KMS-11 (cell line): ENCODE results near the gene KCNQ1.

ENCODE experiments used
- H2AFZ ChIP-seq: fragments of 200-600 bp; sonication (generic); 2 replicates; pipeline ENCODE4 v1.6.1; 2016; ENCODE audit warnings: antibody characterized with exemption, mixed run types, low read depth
- H3K27ac ChIP-seq: fragments of 200-600 bp; sonication (generic); 2 replicates; pipeline ENCODE4 v1.6.1; 2016; ENCODE audit warnings: mild to moderate bottlenecking, mixed run types
- H3K27me3 ChIP-seq: fragments of 200-600 bp; sonication (generic); 2 replicates; pipeline ENCODE4 v1.6.1; 2017; ENCODE audit warnings: mild to moderate bottlenecking, low read depth, mixed run types, moderate library complexity; ENCODE audit not compliant: insufficient read depth
- H3K36me3 ChIP-seq: fragments of 200-600 bp; sonication (generic); 2 replicates; pipeline ENCODE4 v1.6.1; 2017; ENCODE audit warnings: mild to moderate bottlenecking, mixed run types; ENCODE audit not compliant: insufficient read depth
- H3K4me1 ChIP-seq: fragments of 200-600 bp; sonication (generic); 2 replicates; pipeline ENCODE4 v1.6.1; 2016; ENCODE audit warnings: mild to moderate bottlenecking, low read depth, mixed run types; ENCODE audit not compliant: poor library complexity, severe bottlenecking
- H3K4me2 ChIP-seq: fragments of 200-600 bp; sonication (generic); 2 replicates; pipeline ENCODE4 v1.7.0; 2016; ENCODE audit warnings: mild to moderate bottlenecking, mixed run types
- H3K4me3 ChIP-seq: fragments of 200-600 bp; sonication (generic); IDR thresholded peaks from 2 replicates; pipeline ENCODE4 v1.6.1; 2017; ENCODE audit warnings: low read depth, low read length, mixed read lengths; ENCODE audit not compliant: insufficient read depth
- H3K79me2 ChIP-seq: fragments of 200-600 bp; sonication (generic); 2 replicates; pipeline ENCODE4 v1.6.1; 2016; ENCODE audit warnings: low read depth, mixed run types; ENCODE audit not compliant: insufficient read depth
- H3K9ac ChIP-seq: fragments of 200-600 bp; sonication (generic); 2 replicates; pipeline ENCODE4 v1.6.1; 2016; ENCODE audit warnings: mild to moderate bottlenecking, mixed run types
- H4K20me1 ChIP-seq: fragments of 200-600 bp; sonication (generic); 2 replicates; pipeline ENCODE4 v1.6.1; 2016; ENCODE audit warnings: mild to moderate bottlenecking, mixed run types; ENCODE audit not compliant: insufficient read depth
- CTCF ChIP-seq: fragments of 200-600 bp; sonication (generic); conservative IDR thresholded peaks from 2 replicates; pipeline ENCODE4 v1.6.1; 2017; ENCODE audit warnings: low read depth, mild to moderate bottlenecking, antibody characterized with exemption, low read length, moderate library complexity, mixed read lengths

Gene KCNQ1

GRCh38 chr11:2813141-2813908, 368.5 kb downstream of the KCNQ1 start:
- Histone ChIP-seq H3K79me2 (no peaks in the 10 kb centered on the region), H3K27me3 (no peaks in the 10 kb centered on the region), H3K27ac (no peak overlapping the region), H2AFZ (no peak overlapping the region), H3K4me3 (no peak overlapping the region), H3K4me1 (no peaks in the 10 kb centered on the region), H3K9ac (no peak overlapping the region), H4K20me1 (no peaks in the 10 kb centered on the region), H3K36me3 (no peaks in the 10 kb centered on the region), H3K4me2 (no peak overlapping the region)
- TF ChIP-seq CTCF, result no peak

DNA sequence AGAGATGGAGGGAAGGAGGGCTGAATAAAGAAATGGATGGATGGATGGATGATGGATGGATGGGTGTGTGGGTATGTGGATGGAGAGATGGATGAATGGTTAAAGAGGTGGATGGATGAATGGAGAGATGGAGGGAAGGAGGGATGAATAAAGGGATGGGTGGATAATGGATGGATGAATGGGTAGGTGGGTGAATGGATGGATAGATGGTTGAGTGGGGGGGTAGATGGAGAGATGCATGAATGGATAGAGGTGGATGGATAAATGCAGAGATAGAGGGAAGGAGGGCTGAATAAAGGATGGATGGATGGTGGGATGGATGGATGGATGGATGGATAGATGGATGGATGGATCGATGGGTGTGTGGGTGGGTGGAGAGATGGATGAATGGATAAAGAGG, 369.2 kb downstream of the KCNQ1 start:
- Histone ChIP-seq H3K79me2 (no peaks in the 10 kb centered on the region), H3K36me3 (no peaks in the 10 kb centered on the region), H3K27ac (no peak overlapping the region), H3K9ac (no peak overlapping the region), H4K20me1 (no peaks in the 10 kb centered on the region), H2AFZ (no peak overlapping the region), H3K4me2 (no peak overlapping the region), H3K27me3 (no peaks in the 10 kb centered on the region), H3K4me3 (no peak overlapping the region), H3K4me1 (no peaks in the 10 kb centered on the region)
- no peak for TF ChIP-seq CTCF

GRCh38 chr11:2814751-2815150, 369.9 kb downstream of the KCNQ1 start:
- no peak for TF ChIP-seq CTCF
- Histone ChIP-seq H2AFZ (no peak overlapping the region), H3K4me2 (no peak overlapping the region), H3K27me3 (no peaks in the 10 kb centered on the region), H3K4me1 (no peaks in the 10 kb centered on the region), H3K9ac (no peak overlapping the region), H4K20me1 (no peaks in the 10 kb centered on the region), H3K27ac (no peak overlapping the region), H3K4me3 (no peak overlapping the region), H3K79me2 (no peaks in the 10 kb centered on the region), H3K36me3 (no peaks in the 10 kb centered on the region)

- Histone ChIP-seq H3K4me2 (no peak overlapping the region), H4K20me1 (no peaks in the 10 kb centered on the region), H3K27ac (no peak overlapping the region), H3K36me3 (no peaks in the 10 kb centered on the region), H3K27me3 (no peaks in the 10 kb centered on the region), H3K4me1 (no peaks in the 10 kb centered on the region), H3K79me2 (no peaks in the 10 kb centered on the region), H3K4me3 (no peak overlapping the region), H2AFZ (no peak overlapping the region), H3K9ac (no peak overlapping the region)
- no peak for TF ChIP-seq CTCF
Observed at GRCh38 chr11:2815762-2816496, 371.1 kb downstream of the KCNQ1 start.
